ENCODE measurements around the gene NOL8.

NOL8 gene

DNA sequence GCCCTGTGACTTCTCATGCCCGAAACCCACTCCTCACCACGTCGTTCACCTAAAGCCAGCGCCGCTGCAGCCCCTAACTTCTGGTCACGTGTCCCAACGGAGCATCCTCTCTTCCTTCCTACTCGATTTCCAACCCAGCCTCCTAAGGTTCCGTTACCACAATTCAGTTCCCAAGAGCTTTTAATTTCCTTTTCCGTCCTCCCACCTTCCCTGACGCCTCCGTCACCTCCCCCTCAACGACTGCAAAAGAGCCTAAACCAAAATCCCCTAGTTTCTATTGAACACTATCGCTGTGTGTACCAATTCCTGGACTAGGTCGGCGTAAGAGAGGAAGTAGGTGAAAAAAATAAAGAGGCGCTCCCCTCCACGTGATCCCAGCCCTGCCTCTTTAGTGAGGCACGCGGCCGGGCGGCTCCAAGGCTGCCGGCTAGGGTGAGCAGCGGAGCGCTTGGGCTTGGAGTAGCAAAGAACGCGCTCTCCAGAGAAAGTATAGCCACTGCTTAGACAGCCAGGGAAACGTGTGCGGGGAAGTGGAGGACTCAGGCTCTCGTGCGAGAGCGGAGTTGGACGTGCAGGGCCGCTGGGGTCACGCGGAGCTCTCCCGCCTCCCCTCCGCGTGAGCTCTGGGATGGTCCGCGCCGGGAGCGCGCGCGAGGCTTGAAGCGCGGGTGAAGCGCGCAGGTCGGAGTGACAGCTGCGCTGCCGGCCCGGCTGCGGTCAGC is at the start of gene NOL8, which contains the start of gene CENPP:
Gene NOL8, minus strand, starts transcription at position 82 of the 722 bp plus-strand sequence. CDS start 1,189 bp downstream, outside the sequence.
Gene CENPP, plus strand, starts transcription at position 685 of the 722 bp plus-strand sequence.
- peak; percentile 82 for DNase-seq

DNA sequence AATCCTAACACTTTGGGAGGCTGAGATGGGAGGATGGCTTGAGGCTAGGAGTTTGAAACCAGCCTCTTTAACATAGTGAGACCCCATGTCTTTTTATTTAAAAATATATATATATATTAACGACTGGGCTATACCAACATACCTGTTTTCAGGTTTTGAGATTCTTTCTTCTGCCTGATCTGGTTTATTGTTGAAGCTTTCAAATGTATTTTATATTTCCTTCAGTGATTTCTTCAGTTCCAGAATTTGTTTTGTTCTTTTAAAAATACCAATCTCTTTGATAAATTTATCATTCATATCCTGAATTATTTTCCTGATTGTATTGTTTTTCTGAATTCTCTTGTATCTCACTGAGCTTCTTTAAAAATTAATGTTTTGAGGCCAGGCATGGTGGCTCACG is 48.0 kb upstream of the NOL8 start:
- DNase-seq: no peak

DNA sequence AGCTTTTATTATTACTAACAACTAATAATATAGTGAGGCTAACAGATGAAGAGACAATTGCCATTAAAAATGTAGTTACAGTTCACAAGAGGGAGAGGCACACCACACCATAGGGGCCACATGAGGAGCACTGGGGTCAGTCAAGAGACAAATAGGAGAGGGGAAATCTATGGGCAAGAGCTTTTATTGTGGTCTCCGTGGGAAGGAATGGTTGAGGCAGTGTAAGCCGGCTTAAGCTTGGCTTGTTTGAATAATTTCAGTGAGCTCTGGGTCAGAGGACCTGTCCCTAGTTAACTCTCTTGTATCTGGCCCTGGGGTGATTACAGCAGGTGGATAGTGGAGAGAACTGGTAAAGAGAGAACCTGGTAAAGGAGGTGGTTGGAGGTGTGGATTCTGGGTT is 43.9 kb upstream of the NOL8 start:
- DNase-seq: no peak

DNA sequence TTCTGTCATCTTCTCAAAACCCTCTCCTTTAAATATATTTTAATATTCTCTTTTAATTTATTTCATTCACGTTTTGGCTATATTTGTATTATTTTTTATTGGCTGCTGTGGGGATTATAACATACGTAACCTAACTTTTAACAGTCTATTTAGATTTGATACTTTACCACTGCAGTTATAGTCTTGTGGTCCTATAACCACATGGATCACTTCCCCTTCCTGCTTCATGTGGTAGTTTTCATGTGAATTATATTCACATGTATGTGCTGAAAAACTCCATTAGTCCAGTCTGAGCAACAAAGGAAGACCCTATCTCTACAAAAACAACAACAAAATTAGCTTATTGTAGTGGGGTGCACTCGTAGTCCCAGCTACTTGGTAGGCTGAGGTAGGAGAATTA is 34.9 kb upstream of the NOL8 start:
- no peak for DNase-seq

DNA sequence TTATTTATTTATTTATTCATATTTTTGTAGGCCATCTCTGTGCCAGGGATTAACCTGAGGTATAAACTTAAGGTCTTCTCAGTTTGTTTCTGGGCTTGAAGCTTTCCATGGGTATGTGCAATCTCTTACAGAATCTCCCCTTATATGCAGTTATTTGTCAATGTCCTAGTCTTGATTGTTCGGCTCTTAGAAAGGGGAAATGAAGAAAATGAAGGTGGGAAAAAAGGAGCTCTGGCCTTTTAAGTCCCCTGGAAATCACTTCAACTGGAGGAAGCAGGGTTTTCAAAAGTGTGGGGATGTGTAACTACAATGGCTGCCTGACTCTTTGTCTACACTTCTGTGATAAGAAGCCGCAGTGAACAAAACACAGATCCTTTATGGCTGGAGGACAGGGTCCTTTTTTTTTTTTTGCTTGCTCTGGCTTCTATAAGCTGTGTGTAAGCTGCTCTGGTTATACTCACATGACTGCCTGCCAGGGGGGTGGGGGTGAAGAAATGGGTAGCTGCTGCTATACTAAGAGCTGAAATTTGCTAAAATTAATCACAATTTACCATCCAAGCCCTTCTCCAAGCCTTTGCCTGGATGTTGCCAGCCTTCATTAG is 34.3 kb upstream of the NOL8 start:
- DNase-seq: no peak

DNA sequence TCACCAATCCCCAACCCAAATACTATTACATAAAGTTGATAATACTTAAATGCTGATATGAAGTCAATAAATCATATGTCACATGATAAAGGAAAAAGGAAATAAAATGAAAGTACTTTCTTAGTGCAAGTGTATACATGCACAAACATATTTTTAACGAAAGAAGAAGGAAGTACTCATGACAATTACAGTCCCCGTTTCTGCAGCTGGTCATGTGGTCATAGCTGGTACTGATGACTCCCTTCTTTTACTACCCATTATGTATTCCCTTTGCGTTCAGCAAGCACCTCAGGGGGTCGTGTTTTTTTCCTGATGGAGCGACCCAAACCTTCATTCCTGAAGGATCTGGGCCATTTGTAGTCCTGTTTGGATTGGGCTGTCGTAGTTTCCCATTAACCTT is 27.9 kb upstream of the NOL8 start:
- no peak for DNase-seq

DNA sequence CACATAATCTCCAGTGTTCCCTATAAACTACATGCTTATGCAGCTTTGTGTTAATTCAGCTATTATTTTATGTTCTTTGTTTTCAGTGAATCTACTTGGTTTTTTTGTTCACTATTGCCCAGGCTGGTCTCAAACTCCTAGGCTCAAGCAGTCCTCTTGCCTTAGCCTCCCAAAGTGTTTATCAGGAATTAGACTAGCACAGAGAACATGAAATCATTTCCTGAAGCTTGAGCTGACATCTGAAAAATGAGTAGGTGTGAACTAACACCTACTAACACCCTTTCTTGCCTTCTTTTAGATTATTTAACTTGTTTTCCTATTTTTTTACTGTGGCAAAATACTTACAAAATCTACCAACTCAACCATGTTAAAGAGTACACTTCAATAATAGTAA is 25.6 kb upstream of the NOL8 start:
- DNase-seq: no peak

DNA sequence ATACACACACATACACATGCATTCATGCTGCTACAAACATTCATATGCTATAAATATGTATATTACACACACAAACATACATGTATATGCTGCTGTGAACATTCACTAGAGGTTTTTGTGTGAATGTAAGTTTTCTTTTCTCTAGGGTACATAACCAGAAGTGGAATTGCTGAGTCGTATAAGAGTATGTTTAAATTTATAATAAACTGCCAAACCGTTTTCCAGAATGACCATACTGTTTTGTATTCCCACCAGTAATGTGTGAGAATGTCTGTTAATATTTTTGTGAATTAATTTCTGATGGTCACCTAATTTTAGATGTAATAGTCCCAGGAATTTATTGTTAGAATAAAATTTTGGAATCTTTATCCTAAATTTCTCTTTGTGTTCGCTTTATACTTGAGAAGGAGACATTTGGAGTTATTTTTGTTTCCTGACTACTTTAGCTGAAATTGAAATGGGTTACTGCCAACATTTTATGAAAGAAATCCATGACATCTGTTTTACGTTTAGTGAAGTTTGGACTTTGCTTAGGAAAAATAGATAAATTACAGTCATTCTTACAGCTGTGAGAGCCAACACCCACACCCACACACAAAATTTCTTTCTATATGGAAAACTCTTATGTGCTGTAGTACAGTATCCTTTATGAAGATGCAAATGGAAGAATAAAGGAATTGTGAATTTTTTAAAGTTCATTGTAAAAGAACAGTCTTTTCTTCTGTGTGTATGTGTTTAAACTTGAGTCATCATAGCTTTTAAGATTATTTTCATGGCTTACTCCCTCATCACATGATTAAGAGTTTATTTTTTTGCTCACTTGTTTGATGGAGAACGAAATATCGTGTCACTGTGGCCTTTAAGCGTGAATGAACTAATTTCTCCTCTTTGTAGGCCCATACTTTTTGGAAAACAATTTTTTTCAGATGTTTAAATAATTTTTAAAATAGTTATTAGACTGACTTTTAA is 24.9 kb upstream of the NOL8 start:
- DNase-seq: no peak

DNA sequence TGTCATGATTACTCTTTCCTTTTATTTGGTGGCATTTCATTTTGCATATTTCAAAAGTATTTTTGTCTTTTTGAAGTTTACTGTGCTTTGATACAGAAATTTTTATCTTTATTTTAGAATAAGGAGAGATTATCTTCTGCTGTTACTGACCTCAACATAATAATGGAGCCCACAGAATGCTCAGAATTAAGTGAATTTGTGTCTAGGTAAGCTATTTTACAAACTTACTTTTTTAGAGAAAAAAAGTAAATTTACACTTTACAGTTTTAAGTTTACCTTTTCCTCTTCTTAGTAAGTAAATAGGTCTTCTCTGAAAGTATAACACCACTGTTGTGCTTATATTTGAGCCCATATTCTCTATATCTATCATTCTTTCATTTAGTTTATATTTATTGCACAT is 20.4 kb upstream of the NOL8 start:
- no peak for DNase-seq

DNA sequence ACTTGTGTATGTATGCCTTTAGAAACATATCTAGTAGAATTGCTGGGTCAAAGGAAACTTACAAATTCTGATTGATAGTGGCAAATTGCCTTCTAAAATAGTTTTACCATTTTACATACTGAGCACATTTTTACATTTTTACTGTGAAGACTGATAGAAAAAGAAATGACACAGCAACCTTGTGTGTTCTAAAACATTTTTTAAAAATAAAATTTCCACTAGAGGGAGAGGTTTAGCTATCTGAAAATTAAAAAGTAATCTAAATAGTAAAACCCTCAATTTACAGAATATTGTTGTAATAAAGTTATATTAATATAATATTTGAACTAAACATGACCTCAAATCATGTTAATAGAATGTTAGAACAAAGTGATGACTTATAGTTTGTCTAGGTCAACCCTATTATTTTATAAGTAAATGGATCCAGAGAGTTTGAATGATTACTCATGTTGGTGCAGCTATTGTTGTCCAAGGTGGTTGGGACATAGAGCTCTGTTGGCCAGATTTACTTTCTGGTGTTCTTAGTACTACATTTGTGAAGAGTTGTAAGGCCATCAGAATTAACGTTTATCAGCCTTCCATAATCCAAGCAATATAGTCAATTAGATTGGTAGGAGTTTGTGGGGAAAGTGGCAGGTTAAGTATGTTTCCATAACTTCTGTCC is 17.8 kb upstream of the NOL8 start:
- DNase-seq: no peak

DNA sequence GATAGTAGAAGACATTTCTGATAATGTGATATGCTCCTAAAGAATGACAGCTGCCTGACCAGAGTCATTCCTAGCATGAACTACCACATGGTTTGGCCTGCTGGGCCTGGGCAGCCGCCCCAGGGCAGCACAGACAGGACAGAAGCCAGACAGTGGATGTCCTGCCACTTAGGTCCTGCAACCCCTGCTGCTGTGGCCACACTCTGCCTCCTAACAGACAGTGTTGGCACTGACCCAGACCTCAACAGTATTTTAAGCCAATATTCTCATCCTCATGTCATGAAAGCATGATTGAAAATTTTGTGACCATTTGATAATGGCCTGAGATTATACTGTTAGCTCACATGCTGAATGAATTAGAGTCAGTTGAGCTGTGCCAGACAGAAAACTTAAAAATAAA is 16.4 kb upstream of the NOL8 start:
- no peak for DNase-seq

DNA sequence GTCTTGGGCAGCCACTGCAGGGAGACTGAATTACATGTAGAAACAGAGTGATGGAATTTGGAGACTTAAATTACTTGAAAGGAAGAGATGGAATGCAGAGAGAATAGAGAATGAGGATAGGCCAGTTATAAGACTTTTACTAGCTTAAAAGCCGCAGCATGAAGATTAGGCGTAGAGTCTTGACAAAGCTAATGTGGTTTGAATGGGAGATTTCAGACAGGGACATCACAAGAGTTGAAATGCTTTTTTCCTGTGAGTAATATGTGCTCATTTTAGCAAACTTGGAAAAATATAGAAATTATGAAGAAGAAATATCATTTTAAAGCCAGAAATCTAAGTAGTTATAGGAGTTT is 8.1 kb upstream of the NOL8 start:
- DNase-seq: no peak

DNA sequence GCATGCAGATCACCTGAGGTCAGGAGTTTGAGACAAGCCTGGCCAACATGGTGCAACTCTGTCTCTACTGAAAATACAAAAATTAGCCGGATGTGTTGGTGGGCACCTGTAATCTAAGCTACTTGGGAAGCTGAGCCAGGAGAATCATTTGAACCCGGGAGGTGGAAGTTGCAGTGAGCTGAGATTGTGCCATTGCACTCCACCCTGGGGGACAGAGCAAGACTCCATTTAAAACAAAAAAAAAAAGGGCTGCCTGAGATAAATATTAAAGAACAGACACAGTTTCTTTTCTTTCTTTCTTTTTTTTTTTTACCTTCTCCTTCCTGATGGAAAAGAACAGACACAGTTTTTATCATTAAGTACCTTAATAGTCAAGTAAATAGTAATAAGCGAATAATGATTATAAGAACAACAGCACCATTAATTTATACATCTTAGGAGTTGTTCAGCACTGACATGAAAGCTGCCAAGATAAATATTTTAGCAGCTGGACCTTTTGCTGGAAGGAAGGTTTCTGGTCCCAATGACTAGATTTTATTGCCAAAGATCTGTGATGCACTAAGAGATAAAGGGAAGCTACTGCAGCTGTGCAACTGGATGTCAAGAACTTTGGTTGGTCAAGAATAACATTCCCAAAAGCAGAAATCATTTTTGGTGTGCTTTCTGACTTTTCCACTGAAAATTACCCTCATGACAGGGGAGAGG is 7.6 kb upstream of the NOL8 start:
- DNase-seq: no peak

DNA sequence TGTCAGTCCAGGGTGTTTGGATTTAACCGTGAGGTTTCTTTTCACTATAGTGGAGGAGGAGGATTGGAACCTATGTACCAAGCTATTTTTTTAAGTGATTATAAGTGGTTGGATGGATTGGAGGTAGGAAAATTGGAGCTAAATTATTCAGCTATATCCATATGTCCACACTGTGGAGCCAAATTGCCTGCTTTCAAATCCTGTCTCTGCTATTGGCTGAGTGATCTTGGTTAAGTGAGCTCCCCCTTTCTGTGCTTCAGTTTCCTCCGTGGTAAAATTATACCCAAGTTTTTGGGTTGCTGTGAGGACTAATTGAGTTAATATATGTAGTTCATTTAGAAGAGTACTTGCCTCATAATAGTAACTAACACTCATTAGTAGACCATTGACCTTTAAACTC is 3.1 kb upstream of the NOL8 start:
- no peak for DNase-seq

DNA sequence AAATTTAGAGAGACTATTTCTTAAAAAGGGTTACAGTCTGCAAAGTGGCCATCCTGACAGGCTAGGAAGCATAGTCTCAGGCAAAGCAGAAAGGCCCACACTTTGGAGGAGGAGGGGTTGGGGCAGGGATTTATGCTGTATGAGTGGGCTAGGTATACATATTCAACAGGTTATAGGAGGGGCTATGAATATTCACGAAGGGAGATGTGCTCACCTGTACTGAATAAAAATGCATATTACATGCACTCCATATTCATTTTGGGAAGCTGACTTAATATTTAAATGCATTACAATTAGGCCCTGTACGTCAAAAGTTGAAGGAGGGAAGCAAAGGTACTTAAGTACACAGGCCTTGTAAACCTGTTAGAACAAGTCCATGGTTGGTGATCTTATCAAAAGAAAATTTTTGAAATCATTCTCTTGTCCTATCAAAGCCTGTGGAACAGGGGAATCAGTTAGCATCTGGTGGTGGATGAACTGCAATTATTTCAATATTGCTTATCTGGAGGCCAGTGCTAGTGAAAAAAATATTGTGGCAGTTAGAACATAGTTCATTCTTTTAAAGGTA is 2.2 kb upstream of the NOL8 start:
- DNase-seq: no peak

DNA sequence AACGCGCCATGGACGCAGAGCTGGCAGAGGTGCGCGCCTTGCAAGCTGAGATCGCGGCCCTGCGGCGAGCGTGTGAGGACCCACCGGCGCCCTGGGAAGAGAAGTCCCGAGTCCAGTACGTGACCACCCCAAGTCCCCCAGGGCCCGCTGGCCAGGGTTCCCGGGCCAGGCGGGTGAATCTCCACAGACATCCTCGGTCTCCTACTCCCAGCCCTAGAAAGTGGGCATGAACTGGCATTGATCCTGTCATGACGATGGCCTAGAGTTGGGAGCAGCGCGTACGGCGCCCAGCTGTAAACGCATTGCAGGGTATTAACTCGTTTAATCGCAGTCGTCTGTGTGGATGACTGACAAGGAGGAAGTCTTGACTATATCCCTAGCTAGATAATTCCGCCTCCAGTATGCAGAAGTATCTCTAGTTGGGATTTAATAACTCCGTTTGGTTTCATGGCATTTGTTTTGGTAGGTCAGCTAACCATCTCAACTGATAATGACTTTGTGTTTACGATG is 896 bp upstream of the NOL8 start:
- DNase-seq: no peak

DNA sequence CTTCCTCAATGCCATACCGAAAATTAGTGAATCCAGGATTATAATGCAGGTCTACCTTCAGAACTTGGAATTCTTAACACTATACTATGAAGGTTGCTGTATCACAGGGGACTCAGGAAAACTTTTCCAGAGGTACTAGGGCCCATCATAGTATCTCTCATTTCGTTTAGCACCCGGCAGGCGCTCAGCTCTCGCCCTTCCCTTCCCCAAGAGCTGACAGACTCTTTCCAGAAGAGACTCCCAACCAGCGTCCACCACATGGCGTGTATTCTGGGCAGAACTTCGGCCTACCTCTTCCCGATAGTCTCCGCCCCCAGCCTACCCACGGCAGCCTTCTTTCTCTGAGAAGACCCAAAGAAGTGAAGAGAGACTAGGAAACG is 271 bp downstream of the NOL8 start:
- DNase-seq: no peak

DNA sequence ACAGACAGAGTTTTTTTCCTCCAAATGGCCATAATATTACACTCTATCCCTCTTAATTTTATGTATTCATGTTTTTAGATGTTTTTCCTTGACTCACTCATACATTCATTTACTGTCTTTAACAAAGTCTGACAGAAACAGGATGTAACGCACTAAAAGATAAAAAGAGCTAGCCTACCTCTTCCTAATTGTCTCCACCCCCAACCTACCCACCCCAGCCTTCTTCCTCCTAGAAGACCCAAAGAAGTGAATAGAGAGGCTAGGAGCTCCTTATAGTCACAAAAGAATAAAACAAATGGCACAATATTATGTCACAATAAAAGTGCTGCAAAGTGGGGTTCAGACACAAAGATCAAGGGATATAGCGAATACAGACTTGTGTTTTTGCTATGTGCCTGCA is 719 bp downstream of the NOL8 start:
- no peak for DNase-seq

DNA sequence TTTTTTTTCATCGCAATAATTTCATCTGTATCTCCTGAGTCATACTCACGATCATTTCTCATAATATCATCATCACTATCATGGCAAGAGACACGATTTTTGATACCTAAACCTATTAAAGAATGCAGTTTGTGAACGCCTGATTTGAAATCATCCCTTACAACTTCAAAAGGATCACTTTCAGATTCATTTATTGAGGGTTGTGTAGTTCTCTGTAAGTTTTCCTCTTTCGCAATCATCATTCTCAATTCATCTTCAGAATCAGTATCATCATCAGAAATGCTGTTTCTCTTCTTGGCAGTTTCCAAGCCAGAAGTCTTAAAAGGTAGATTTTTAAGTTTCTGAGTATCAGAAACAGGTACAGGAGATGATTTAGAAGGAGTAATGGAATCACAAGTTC is 9.7 kb downstream of the NOL8 start:
- no peak for DNase-seq

DNA sequence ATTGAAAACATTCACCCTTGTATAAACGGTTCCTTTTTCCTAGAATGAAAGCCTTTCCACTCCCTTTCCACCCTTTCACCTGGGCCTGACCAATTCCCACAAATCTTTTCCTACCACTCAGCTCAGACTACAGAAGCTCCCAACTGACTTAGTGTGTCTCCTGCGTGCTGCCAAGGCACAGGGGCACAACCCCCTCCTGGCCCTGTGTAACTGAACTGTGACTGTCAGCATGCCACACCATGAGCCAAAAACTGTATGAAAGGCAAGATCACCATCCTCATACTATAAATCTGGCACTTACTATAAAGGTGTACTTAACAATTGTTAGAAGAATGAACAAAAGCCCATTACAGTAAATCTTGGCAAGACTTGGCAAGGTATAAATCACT is 11.5 kb downstream of the NOL8 start:
- no peak for DNase-seq

DNA sequence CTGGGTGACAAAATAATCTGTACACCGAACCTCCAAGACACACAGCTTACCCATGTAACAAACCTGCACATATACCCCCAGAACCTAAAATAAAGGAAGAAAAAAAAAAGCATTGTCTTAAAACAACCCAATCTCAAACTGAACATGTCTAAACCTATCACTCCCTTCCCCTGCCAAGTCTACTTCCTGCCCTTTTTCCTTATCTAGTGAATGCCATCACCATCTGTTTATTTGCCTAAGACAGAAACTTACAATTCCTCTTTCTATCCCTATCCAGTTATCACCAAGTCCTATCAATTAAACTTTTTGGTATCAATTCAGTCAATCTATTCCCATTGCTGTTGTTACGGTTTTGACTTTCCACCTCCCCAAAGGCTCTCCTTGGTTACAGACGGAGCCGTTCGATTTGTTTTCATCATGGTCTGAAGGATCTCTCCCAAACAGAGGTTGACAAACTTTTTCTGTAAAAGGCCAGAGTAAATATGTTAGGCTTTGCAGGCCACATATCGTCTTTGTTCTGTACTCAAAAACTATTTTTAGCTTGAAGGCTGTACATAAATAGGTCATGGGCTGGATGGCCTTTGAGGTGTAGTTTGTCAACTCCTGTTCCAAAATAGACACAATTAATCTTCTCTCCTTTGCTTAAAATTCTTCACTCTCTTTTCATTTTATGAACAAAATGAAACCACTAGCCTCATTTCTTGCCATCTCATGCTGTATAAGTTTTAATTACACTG is 12.1 kb downstream of the NOL8 start:
- DNase-seq: no peak
